GM18907 (cell line): ENCODE measurements around the gene NPFFR1.
"Not testable (repeated sequence)": the region's sequence is repeated elsewhere in the genome, so short reads cannot be mapped to it uniquely, and the experiment has no call there.

Experiments
- ATAC-seq: cut with Tn5 transposase; IDR thresholded peaks from one replicate; pipeline ENCODE4 v1.9.1; 2021; ENCODE audit warnings: mild to moderate bottlenecking, moderate library complexity; ENCODE audit not compliant: unreplicated experiment

Gene NPFFR1

DNA sequence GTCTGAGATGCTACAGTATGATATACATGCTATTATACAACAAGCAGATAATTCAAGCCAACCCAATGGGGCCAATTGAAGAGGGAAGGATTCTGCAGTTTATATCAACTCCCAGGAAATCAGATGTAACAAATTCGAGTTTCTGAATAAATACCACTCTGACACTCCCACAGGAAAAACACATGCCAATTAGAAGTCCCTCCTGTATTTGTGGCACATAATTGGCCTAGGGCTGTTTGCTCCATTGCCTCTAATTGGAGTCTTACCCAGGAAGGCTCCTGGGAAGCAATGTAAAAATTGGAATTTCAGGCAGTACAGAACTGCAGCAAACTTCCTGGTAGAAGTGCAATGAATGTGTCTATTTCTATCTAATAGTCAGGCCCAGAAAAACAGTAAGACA, 55.3 kb downstream of the NPFFR1 start:
- no peak for ATAC-seq

DNA sequence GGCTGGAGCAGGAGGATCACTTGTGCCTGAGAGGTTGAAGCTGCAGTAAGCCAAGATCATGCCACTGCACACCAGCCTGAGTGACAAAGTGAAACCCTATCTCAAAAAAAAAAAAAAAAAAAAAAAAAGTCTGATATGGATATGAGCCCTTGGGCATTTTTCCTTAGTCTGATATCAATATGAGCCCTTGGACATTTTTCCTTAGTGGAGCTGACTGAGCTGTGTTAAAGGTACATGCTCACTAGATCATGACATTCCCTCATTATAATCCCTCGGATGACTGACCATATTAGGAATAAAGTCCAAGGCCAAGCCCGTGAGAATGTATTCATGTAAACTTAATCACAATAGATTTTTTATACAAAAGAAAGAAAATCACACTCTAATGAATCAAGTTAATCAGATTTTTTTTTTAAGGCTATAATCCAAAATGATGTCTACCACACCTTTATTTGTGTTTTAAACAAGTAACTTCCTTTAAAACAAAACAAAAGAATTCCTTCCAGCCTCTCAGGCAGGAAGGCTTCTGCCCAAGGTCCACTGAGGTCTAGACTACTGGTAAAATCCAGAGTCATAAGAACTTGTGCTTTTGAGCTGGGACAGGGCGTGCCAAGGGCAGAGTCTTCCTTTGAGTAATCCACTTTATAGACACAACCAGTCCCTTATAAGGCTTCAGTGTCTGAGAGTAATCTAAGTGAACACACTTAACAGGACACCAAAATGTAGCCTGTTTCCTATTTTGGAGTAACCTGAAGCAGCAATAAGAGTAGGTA, 56.1 kb downstream of the NPFFR1 start:
- ATAC-seq: no peak

DNA sequence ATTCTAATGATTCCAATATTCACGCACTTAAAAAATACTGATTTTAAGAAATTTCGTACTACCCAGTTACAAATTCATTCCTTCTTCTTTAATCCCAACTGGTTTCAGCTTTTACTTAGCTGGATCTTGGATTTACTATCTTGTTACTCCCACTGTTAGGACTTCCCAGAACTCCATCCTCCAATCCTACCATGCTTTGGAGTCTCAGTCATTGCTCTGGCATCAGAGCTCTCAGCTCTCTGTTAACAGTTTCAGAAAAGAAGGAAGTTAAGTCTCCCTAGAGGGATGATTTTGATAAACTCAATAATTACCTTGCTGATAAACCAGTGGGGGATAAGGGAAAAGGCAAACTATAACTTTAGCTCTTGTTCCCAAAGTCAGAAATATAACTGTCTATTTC, 60.1 kb downstream of the NPFFR1 start:
- ATAC-seq: no peak

DNA sequence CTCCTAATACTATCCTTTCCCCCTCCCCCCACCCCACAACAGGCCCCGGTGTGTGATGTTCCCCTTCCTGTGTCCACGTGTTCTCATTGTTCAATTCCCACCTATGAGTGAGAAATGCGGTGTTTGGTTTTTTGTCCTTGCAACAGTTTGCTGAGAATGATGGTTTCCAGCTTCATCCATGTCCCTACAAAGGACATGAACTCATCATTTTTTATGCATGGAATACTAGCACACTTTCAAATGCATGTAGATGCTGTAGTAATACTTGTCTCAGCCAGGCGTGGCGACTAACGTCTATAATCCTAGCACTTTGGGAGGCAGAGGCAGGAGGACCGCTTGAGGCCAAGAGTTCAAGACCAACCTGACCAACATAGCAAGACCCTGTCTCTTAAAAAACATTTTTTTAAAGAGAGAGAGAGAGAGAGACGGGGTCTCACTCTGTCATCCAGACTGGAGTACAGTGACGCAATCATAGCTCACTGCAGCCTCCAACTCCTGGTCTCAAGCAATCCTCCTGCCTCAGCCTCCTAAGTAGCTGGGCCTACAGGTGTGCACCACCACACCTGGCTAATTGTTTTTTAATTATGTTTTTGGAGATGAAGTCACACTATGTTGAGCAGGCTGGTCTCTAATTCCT, 60.9 kb downstream of the NPFFR1 start:
- ATAC-seq: not testable (repeated sequence)

DNA sequence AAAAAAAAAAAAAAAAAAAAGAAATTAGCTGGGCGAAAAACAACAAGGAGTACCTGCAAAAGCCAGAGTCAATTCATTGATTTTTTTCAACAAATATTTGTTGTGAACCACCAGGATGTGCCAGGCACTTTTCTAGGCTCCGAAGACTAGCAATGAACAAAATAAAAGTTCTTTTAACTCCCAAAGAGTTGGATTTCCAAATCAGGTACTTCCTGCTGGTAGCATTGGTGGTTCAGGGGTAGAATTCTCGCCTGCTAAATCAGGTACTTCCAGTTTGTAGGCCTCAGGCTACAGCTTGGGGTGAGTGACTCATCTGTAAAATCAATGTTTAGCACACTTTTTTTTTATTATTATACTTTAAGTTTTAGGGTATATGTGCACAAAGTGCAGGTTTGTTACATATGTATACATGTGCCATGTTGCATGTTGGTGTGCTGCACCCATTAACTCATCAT, 61.4 kb downstream of the NPFFR1 start:
- ATAC-seq: no peak

DNA sequence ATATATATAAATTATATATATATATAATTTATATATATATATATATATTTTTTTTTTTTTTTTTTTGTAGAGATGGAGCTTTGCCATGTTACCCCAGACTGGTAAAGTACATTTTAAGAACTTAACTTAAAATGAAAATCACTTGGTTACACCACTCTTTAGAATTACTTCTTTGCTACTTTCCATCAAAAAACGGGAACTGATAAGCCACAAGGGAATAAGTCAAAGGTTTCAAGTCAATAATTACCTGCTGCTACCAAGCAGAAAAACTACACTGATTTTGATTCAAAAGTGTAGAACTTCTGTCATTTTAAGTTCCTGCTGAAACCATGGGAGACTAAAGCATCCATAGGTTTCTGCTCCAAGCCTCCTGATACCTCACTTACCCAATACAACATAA, 62.8 kb downstream of the NPFFR1 start:
- no peak for ATAC-seq

DNA sequence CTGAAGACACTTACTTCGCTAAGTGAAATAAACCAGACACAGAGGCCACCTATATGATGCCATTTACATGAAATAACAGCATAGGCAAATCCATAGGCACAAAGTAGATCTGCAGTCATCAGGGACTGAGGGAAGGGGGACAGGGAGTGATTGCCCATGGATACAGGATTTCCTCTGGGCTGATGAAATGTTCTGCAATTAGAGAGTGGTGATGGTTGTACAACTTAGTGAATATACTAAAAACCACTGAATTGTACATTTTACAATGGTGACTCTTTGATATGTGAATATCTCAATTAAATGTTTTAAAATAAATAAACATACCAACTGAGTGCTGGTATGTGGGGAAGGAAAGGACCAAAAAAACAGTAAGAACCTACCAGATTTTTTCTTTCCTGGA, 70.9 kb downstream of the NPFFR1 start:
- ATAC-seq: no peak

DNA sequence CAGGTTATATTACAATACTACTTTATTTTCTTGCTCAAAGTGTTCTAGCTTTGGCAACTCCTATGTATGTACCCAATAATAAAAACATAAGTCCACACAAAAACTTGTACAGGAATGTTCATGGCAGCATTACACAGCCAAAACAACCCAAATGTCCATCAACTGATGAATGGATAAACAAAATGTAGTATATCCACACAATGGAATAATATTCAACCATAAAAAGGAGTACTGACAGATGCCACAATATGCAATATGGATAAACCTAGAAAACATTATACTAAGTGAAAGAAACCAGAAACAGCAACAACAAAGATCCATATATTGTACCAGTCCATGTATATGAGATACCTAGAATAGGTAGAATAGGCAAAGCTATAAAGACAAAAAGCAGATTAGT, 71.5 kb downstream of the NPFFR1 start:
- no peak for ATAC-seq

DNA sequence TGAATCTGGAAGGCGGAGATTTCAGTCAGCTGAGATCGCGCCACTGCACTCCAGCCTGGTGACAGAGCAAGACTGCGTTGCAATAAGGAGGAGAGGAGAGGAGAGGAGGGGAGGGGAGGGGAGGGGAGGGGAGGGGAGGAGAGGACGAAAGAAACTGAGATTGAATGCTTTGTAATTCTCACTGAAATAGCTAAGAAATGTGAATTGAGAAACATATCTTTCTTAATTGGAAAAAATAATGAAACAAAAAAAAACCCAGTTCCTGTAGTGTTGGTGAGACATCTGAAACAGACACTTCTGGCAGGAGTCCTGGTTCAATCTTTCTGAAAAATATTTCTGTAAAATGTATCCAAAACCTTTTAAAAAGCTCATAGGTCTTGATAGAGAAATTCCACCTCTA, 77.0 kb downstream of the NPFFR1 start:
- ATAC-seq: no peak

DNA sequence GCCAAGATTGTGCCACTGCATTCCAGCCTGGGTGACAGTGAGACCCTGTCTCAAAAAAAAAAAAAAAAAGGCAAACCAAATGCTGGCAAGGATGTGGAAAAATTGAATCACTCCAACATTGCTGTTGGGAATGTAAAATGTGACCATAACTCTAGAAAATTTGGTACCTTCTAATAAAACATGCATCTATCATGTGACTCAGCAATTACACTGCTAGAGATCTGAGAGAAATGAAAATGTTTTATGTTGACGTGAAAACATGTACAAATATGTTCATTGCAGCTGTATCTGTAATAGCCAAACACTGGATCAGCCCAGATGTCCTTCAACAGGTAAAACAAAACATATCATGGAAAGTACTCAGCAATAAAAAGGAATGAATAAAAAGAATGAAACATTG, 82.7 kb downstream of the NPFFR1 start:
- no peak for ATAC-seq

DNA sequence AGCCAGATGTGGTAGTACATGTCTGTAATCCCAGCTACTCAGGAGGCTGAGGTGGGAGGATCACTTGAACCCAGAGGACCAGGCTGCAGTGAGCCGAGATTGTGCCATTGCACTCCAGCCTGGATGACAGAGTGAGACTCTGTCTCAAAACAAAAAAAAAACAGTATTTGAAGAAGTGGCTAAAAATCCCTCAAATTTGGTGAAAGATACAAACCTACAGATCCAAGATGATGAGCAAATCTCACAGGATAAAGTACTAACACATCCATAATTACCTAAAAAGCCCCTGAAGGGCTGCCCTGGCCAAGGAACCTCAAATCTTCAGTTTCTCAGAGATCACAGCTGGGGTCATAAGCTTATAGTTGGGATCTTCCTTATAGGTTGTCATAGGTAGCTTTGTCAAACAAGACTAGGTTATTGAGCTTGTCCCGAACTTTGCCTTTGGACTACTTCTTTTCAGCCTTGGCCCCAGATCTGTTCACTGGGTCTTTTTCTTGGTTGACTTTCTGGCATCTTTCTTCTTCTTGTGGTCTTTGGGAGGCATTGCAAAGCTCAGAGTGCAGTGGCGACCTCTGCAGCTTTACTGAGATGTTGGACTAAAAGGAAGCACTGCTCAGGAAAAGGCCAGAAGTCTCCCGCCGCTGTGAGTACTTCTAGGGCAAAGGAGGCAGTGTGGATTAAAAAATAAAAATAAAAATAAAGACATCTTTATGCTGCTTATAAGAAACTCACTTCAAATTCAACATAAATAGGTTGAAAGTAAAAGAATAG, 84.9 kb downstream of the NPFFR1 start:
- no peak for ATAC-seq
